BLaER1 (cell line): Measurements from ENCODE around the gene USP32.

Experiments used
- H3K27ac ChIP-seq: shearing (Covaris generic); formaldehyde crosslinking; 2 replicates; pipeline ENCODE4 v1.8.1; 2022
- H3K27me3 ChIP-seq: shearing (Covaris generic); formaldehyde crosslinking; 2 replicates; pipeline ENCODE4 v1.8.1; 2022
- H3K36me3 ChIP-seq: shearing (Covaris generic); formaldehyde crosslinking; 2 replicates; pipeline ENCODE4 v1.8.1; 2022
- H3K4me1 ChIP-seq: shearing (Covaris generic); formaldehyde crosslinking; 2 replicates; pipeline ENCODE4 v1.8.1; 2022
- H3K4me2 ChIP-seq: shearing (Covaris generic); formaldehyde crosslinking; 2 replicates; pipeline ENCODE4 v1.8.1; 2022
- H3K4me3 ChIP-seq: shearing (Covaris generic); formaldehyde crosslinking; 2 replicates; pipeline ENCODE4 v1.8.1; 2022
- H3K9ac ChIP-seq: shearing (Covaris generic); formaldehyde crosslinking; 2 replicates; pipeline ENCODE4 v1.8.1; 2022
- H3K9me3 ChIP-seq: shearing (Covaris generic); formaldehyde crosslinking; 2 replicates; pipeline ENCODE4 v1.8.1; 2022
- H4K20me1 ChIP-seq: shearing (Covaris generic); formaldehyde crosslinking; 2 replicates; pipeline ENCODE4 v1.8.1; 2022
- Cebpa-rat ChIP-seq: shearing (Covaris generic); IDR thresholded peaks from 2 replicates; pipeline ENCODE4 v1.8.1; 2022

USP32 gene

GRCh38 chr17:60173304-60173819 is 218.6 kb downstream of the USP32 start:
- Histone ChIP-seq H3K9me3 (no peaks in the 10 kb centered on the region), H4K20me1 (no peaks in the 10 kb centered on the region), H3K36me3 (peaks cover 3% of the 10 kb centered on the region), H3K27ac (no peak overlapping the region), H3K4me1 (peaks cover 23% of the 10 kb centered on the region), H3K27me3 (no peaks in the 10 kb centered on the region), H3K4me2 (no peak overlapping the region), H3K4me3 (no peak overlapping the region), H3K9ac (no peak overlapping the region)
- no peak for TF ChIP-seq Cebpa-rat

- Histone ChIP-seq H3K27ac (no peak overlapping the region), H3K4me3 (no peak overlapping the region), H3K4me2 (no peak overlapping the region), H3K9me3 (no peaks in the 10 kb centered on the region), H3K36me3 (no peaks in the 10 kb centered on the region), H3K9ac (no peak overlapping the region), H3K4me1 (peaks cover 23% of the 10 kb centered on the region), H3K27me3 (no peaks in the 10 kb centered on the region), H4K20me1 (no peaks in the 10 kb centered on the region)
- TF ChIP-seq Cebpa-rat = no peak
Measured at GRCh38 chr17:60171753-60172079, 220.2 kb downstream of the USP32 start.

GRCh38 chr17:60170835-60171752 is 220.8 kb downstream of the USP32 start:
- Histone ChIP-seq H3K4me1 (peaks cover 25% of the 10 kb centered on the region), H3K4me2 (0 out of 2 replicates have a peak overlapping the region, but pooled peaks have one; percentile 37), H3K27me3 (no peaks in the 10 kb centered on the region), H4K20me1 (no peaks in the 10 kb centered on the region), H3K9me3 (no peaks in the 10 kb centered on the region), H3K9ac (no peak overlapping the region), H3K36me3 (no peaks in the 10 kb centered on the region), H3K27ac (no peak overlapping the region), H3K4me3 (no peak overlapping the region)
- TF ChIP-seq Cebpa-rat = no peak

- Histone ChIP-seq H3K27ac (no peak overlapping the region), H3K9ac (no peak overlapping the region), H3K4me3 (no peak overlapping the region), H4K20me1 (no peaks in the 10 kb centered on the region), H3K9me3 (no peaks in the 10 kb centered on the region), H3K36me3 (no peaks in the 10 kb centered on the region), H3K4me2 (peak overlapping the region; percentile 37), H3K4me1 (peaks cover 31% of the 10 kb centered on the region), H3K27me3 (no peaks in the 10 kb centered on the region)
- no peak for TF ChIP-seq Cebpa-rat
Measured at GRCh38 chr17:60169921-60170817, 221.8 kb downstream of the USP32 start.

- no peaks in the 10 kb centered on the region for H4K20me1 ChIP-seq
Measured at GRCh38 chr17:60168654-60169053, 223.3 kb downstream of the USP32 start.

GRCh38 chr17:60167065-60167741 is 224.7 kb downstream of the USP32 start:
- Histone ChIP-seq H3K27ac (no peak overlapping the region), H3K4me1 (peaks cover 39% of the 10 kb centered on the region), H3K4me2 (no peak overlapping the region)

More at GRCh38 chr17:60168654-60169053, 223.3 kb downstream of the USP32 start:
- Histone ChIP-seq H3K36me3 (no peaks in the 10 kb centered on the region), H3K9me3 (no peaks in the 10 kb centered on the region), H3K4me1 (peaks cover 33% of the 10 kb centered on the region), H3K27ac (no peak overlapping the region), H3K27me3 (no peaks in the 10 kb centered on the region), H3K4me3 (no peak overlapping the region), H3K9ac (no peak overlapping the region), H3K4me2 (no peak overlapping the region)
- no peak for TF ChIP-seq Cebpa-rat

GRCh38 chr17:60165971-60166370 is 226.0 kb downstream of the USP32 start:
- Histone ChIP-seq H3K4me3 (no peak overlapping the region), H4K20me1 (no peaks in the 10 kb centered on the region), H3K4me1 (peaks cover 51% of the 10 kb centered on the region), H3K36me3 (no peaks in the 10 kb centered on the region), H3K27me3 (no peaks in the 10 kb centered on the region), H3K4me2 (peak overlapping the region; percentile 22; the same call in 1 of the 2 replicates), H3K9me3 (no peaks in the 10 kb centered on the region), H3K27ac (no peak overlapping the region), H3K9ac (no peak overlapping the region)
- no peak for TF ChIP-seq Cebpa-rat

More at GRCh38 chr17:60167065-60167741, 224.7 kb downstream of the USP32 start:
- no peaks in the 10 kb centered on the region for H3K9me3 ChIP-seq
- no peaks in the 10 kb centered on the region for H3K36me3 ChIP-seq
- no peaks in the 10 kb centered on the region for H4K20me1 ChIP-seq
- no peak overlapping the region for H3K4me3 ChIP-seq
- no peaks in the 10 kb centered on the region for H3K27me3 ChIP-seq
- no peak for TF ChIP-seq Cebpa-rat
- no peak overlapping the region for H3K9ac ChIP-seq

GRCh38 chr17:60165223-60165622 is 226.7 kb downstream of the USP32 start:
- H3K9ac ChIP-seq = no peak overlapping the region
- peaks cover 47% of the 10 kb centered on the region for H3K4me1 ChIP-seq
- H3K27ac ChIP-seq = no peak overlapping the region
- H3K9me3 ChIP-seq = no peaks in the 10 kb centered on the region
- no peaks in the 10 kb centered on the region for H3K36me3 ChIP-seq
- no peaks in the 10 kb centered on the region for H3K27me3 ChIP-seq
- H3K4me2 ChIP-seq = 0 out of 2 replicates have a peak overlapping the region, but pooled peaks have one; percentile 22
- no peak overlapping the region for H3K4me3 ChIP-seq
- no peaks in the 10 kb centered on the region for H4K20me1 ChIP-seq
- no peak for TF ChIP-seq Cebpa-rat

- Histone ChIP-seq H3K36me3 (no peaks in the 10 kb centered on the region), H3K9ac (no peak overlapping the region), H3K4me2 (no peak overlapping the region), H3K27me3 (no peaks in the 10 kb centered on the region), H3K4me3 (no peak overlapping the region), H3K27ac (no peak overlapping the region), H4K20me1 (no peaks in the 10 kb centered on the region), H3K9me3 (no peaks in the 10 kb centered on the region), H3K4me1 (peaks cover 41% of the 10 kb centered on the region)
- TF ChIP-seq Cebpa-rat = no peak
Measured at GRCh38 chr17:60164697-60165096, 227.2 kb downstream of the USP32 start.
